ENCODE measurements around the gene IL6ST. TPM values are rescaled to one million over a fixed set of nuclear protein-coding genes. Genes with fewer than 3 reads are reported as not detected.
"Not testable (repeated sequence)": the region's sequence is repeated elsewhere in the genome, so short reads cannot be mapped to it uniquely, and the experiment has no call there.

The IL6ST gene
- total RNA-seq (2014; rRNA removed; shearing (Covaris generic)) (186 and 197 TPM in 2 replicates), polyA plus RNA-seq (2016; fragmentation: Nextera tagmentation; extraction: Ambion mirVana) (220 and 242 TPM in 2 replicates)

- TF ChIP-seq EZH2phosphoT487 (IDR thresholded peaks at IDR 0.05; ENCODE audit: insufficient read depth, low read depth) (no peak), EZH2 (IDR thresholded peaks at IDR 0.05; ENCODE audit: insufficient read depth, poor library complexity, severe bottlenecking) (no peak)
Observed at GRCh38 chr5:55994495-55994997, at the start of gene IL6ST. TSS of gene IL6ST (minus strand) at chr5:55994963. CDS start at chr5:55976278, 18,685 bp downstream.

GRCh38 chr5:56039985-56040384 is 45.2 kb upstream of the IL6ST start:
- TF ChIP-seq EZH2 (IDR thresholded peaks at IDR 0.05; ENCODE audit: insufficient read depth, poor library complexity, severe bottlenecking) (no peak), EZH2phosphoT487 (IDR thresholded peaks at IDR 0.05; ENCODE audit: insufficient read depth, low read depth) (no peak)
- 65 to 69% methylated on average over 2 of the region's 2 CpGs for WGBS, 2 experiments (ENCODE audit: low coverage in 1 of 2, low lambda C conversion rate in 2 of 2, missing lambda C conversion rate in 2 of 2)
- no peak overlapping the region for H3K4me2 ChIP-seq (ENCODE audit: unreplicated experiment)
- H3K4me3 ChIP-seq = no peak overlapping the region
- no peak overlapping the region for H3K9ac ChIP-seq
- H3K36me3 ChIP-seq (ENCODE audit: low read depth) = no peaks in the 10 kb centered on the region
- no peaks in the 10 kb centered on the region for H3K27me3 ChIP-seq (replicated peaks; ENCODE audit: insufficient read depth)
- no peaks in the 10 kb centered on the region for H3K9me3 ChIP-seq (ENCODE audit: low read depth)
- no peak overlapping the region for H3K27ac ChIP-seq
- H3K4me1 ChIP-seq (ENCODE audit: insufficient read depth) = peaks cover 5% of the 10 kb centered on the region; the same call in 1 of the 2 replicates
- no peaks in the 10 kb centered on the region for H3K9me2 ChIP-seq (ENCODE audit: insufficient read depth)
- in situ Hi-C loops (cut with MboI) = no loop called here
- H2AFZ ChIP-seq = no peak overlapping the region
- DNase-seq = peak; percentile 14
- H3K79me2 ChIP-seq (ENCODE audit: insufficient read depth) = no peaks in the 10 kb centered on the region
- no peaks in the 10 kb centered on the region for H3F3A ChIP-seq (ENCODE audit: insufficient read depth)
- no peaks in the 10 kb centered on the region for H4K20me1 ChIP-seq (ENCODE audit: insufficient read depth)

More at GRCh38 chr5:55994495-55994997, at the start of gene IL6ST:
- Histone ChIP-seq H3K27me3 (replicated peaks; ENCODE audit: insufficient read depth) (no peaks in the 10 kb centered on the region), H3F3A (ENCODE audit: insufficient read depth) (peaks cover 58% of the 10 kb centered on the region), H3K4me2 (ENCODE audit: unreplicated experiment) (peak within 1 kb of the TSS; percentile 96), H3K36me3 (ENCODE audit: low read depth) (no peaks in the 10 kb centered on the region), H3K9ac (peak within 1 kb of the TSS; percentile 91), H4K20me1 (ENCODE audit: insufficient read depth) (peaks cover 19% of the 10 kb centered on the region; the same call in 1 of the 2 replicates), H3K9me2 (ENCODE audit: insufficient read depth) (no peaks in the 10 kb centered on the region), H3K4me3 (peak within 1 kb of the TSS; percentile 97), H2AFZ (peak within 1 kb of the TSS; percentile 70), H3K9me3 (ENCODE audit: low read depth) (no peaks in the 10 kb centered on the region), H3K4me1 (ENCODE audit: insufficient read depth) (peaks cover 47% of the 10 kb centered on the region), H3K79me2 (ENCODE audit: insufficient read depth) (peaks cover 52% of the 10 kb centered on the region), H3K27ac (peak within 1 kb of the TSS; percentile 89)
- in situ Hi-C loops (cut with MboI) = loop anchor here (10.0 to 25.0 kb wide), 2 partner anchors 180 to 843 kb away; no protein-coding TSS in a partner anchor
- DNase-seq = peak; percentile 87
- WGBS, 2 experiments (ENCODE audit: low coverage in 1 of 2, low lambda C conversion rate in 2 of 2, missing lambda C conversion rate in 2 of 2) = 0 to 1% methylated on average over 37 to 45 of the region's 48 CpGs

GRCh38 chr5:56038206-56038605 is 43.4 kb upstream of the IL6ST start:
- H3K9me3 ChIP-seq (ENCODE audit: low read depth); H2AFZ ChIP-seq; H3K4me2 ChIP-seq (ENCODE audit: unreplicated experiment); H4K20me1 ChIP-seq (ENCODE audit: insufficient read depth); H3K9ac ChIP-seq; H3K79me2 ChIP-seq (ENCODE audit: insufficient read depth); H3K4me3 ChIP-seq; H3K27me3 ChIP-seq (replicated peaks; ENCODE audit: insufficient read depth); H3F3A ChIP-seq (ENCODE audit: insufficient read depth); H3K36me3 ChIP-seq (ENCODE audit: low read depth); H3K27ac ChIP-seq; H3K9me2 ChIP-seq (ENCODE audit: insufficient read depth); DNase-seq; H3K4me1 ChIP-seq (ENCODE audit: insufficient read depth); in situ Hi-C loops (cut with MboI): not testable (repeated sequence)
- WGBS, 2 experiments (ENCODE audit: low coverage in 1 of 2, low lambda C conversion rate in 2 of 2, missing lambda C conversion rate in 2 of 2) = 71 to 75% methylated on average over 5 of the region's 6 CpGs

GRCh38 chr5:56037531-56038010 is 42.8 kb upstream of the IL6ST start:
- Histone ChIP-seq H3K36me3 (ENCODE audit: low read depth) (no peaks in the 10 kb centered on the region), H3K4me3 (no peak overlapping the region), H2AFZ (no peak overlapping the region), H3K27ac (no peak overlapping the region), H3K4me1 (ENCODE audit: insufficient read depth) (peaks cover 5% of the 10 kb centered on the region; the same call in 1 of the 2 replicates), H3K9ac (no peak overlapping the region), H3K79me2 (ENCODE audit: insufficient read depth) (no peaks in the 10 kb centered on the region), H3K9me2 (ENCODE audit: insufficient read depth) (no peaks in the 10 kb centered on the region), H4K20me1 (ENCODE audit: insufficient read depth) (no peaks in the 10 kb centered on the region), H3F3A (ENCODE audit: insufficient read depth) (no peaks in the 10 kb centered on the region), H3K9me3 (ENCODE audit: low read depth) (no peaks in the 10 kb centered on the region), H3K27me3 (replicated peaks; ENCODE audit: insufficient read depth) (no peaks in the 10 kb centered on the region), H3K4me2 (ENCODE audit: unreplicated experiment) (no peak overlapping the region)
- WGBS, 2 experiments (ENCODE audit: low coverage in 1 of 2, low lambda C conversion rate in 2 of 2, missing lambda C conversion rate in 2 of 2) = 32 to 35% methylated on average over 4 of the region's 4 CpGs
- TF ChIP-seq EZH2phosphoT487 (IDR thresholded peaks at IDR 0.05; ENCODE audit: insufficient read depth, low read depth) (no peak), EZH2 (IDR thresholded peaks at IDR 0.05; ENCODE audit: insufficient read depth, poor library complexity, severe bottlenecking) (no peak)
- in situ Hi-C loops (cut with MboI) = no loop called here
- no peak for DNase-seq

GRCh38 chr5:56035394-56035793 is 40.6 kb upstream of the IL6ST start:
- H3F3A ChIP-seq (ENCODE audit: insufficient read depth); H3K9me2 ChIP-seq (ENCODE audit: insufficient read depth); H3K4me2 ChIP-seq (ENCODE audit: unreplicated experiment); H3K9ac ChIP-seq; H3K36me3 ChIP-seq (ENCODE audit: low read depth); H3K9me3 ChIP-seq (ENCODE audit: low read depth); H3K79me2 ChIP-seq (ENCODE audit: insufficient read depth); H3K27ac ChIP-seq; H2AFZ ChIP-seq; H3K4me1 ChIP-seq (ENCODE audit: insufficient read depth); H3K27me3 ChIP-seq (replicated peaks; ENCODE audit: insufficient read depth); H3K4me3 ChIP-seq; DNase-seq; in situ Hi-C loops (cut with MboI); H4K20me1 ChIP-seq (ENCODE audit: insufficient read depth): not testable (repeated sequence)
- WGBS, 2 experiments (ENCODE audit: low coverage in 1 of 2, low lambda C conversion rate in 2 of 2, missing lambda C conversion rate in 2 of 2) = 88 to 89% methylated on average over 5 to 20 of the region's 21 CpGs

- H4K20me1 ChIP-seq (ENCODE audit: insufficient read depth); H3K9ac ChIP-seq; H3K27ac ChIP-seq; H3K4me2 ChIP-seq (ENCODE audit: unreplicated experiment); H3K4me3 ChIP-seq; H3K79me2 ChIP-seq (ENCODE audit: insufficient read depth); H2AFZ ChIP-seq; H3K9me2 ChIP-seq (ENCODE audit: insufficient read depth); H3K36me3 ChIP-seq (ENCODE audit: low read depth); H3K27me3 ChIP-seq (replicated peaks; ENCODE audit: insufficient read depth); H3F3A ChIP-seq (ENCODE audit: insufficient read depth); in situ Hi-C loops (cut with MboI); H3K9me3 ChIP-seq (ENCODE audit: low read depth); DNase-seq: not testable (repeated sequence)
- WGBS, 2 experiments (ENCODE audit: low coverage in 1 of 2, low lambda C conversion rate in 2 of 2, missing lambda C conversion rate in 2 of 2) = 94 to 96% methylated on average over 7 of the region's 7 CpGs
- H3K4me1 ChIP-seq (ENCODE audit: insufficient read depth) = peaks cover 17% of the 10 kb centered on the region
Observed at GRCh38 chr5:56029871-56030630, 35.3 kb upstream of the IL6ST start.

Data from GM23248 (cell line).